ENCODE measurements around the gene RABGAP1L. TPM values are rescaled to one million over a fixed set of nuclear protein-coding genes. Genes with fewer than 3 reads are reported as not detected.
"Not testable (repeated sequence)": the region's sequence is repeated elsewhere in the genome, so short reads cannot be mapped to it uniquely, and the experiment has no call there.

The RABGAP1L gene
- total RNA-seq, 1 donor from 2014 or later: 46.0 TPM

DNA sequence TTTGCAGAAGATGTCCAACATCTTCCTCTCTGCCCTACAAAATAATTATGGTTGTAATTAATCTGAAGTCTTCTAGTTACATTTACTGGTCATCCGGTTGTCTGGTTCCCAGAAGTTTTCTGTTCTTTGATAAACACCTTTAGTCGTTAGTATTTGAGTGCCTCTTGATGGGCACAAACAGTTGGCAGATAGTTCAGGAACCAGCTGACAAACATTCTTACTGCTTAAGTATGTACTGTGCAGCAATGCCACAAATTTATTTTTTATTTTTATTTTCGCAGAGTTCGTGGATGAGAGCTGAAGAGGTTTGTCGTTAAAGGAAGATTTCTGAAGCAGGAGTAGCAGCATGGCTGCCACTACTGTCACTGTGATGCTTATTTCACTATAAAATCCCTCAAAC is 84.7 kb downstream of the RABGAP1L start:
- Histone ChIP-seq H3F3A (ENCODE audit: low read depth) (no peaks in the 10 kb centered on the region), H3K36me3 (no peaks in the 10 kb centered on the region), H3K27ac (no peak overlapping the region), H3K4me3 (no peak overlapping the region), H3K4me2 (no peak overlapping the region), H3K4me1 (no peaks in the 10 kb centered on the region), H3K79me2 (ENCODE audit: low read depth) (no peaks in the 10 kb centered on the region), H3K27me3 (no peaks in the 10 kb centered on the region), H3K9ac (no peak overlapping the region), H4K20me1 (ENCODE audit: low read depth) (no peaks in the 10 kb centered on the region), H2AFZ (replicated peaks) (no peak overlapping the region), H3K9me3 (ENCODE audit: low read depth) (no peaks in the 10 kb centered on the region)
- no peaks in the 10 kb centered on the region for H3K27me3 Mint-ChIP-seq (ENCODE audit: insufficient read depth, low read depth)
- H3K4me3 Mint-ChIP-seq: no peak overlapping the region
- peaks cover 3% of the 10 kb centered on the region for H3K4me1 Mint-ChIP-seq
- no peak for DNase-seq (ENCODE audit: low spot score)
- no peak overlapping the region for H3K27ac Mint-ChIP-seq
- H3K9me3 Mint-ChIP-seq: peaks cover 3% of the 10 kb centered on the region
- H3K36me3 Mint-ChIP-seq: peaks cover 4% of the 10 kb centered on the region
- TF ChIP-seq EZH2 (IDR thresholded peaks at IDR 0.05) (no peak), EZH2phosphoT487 (IDR thresholded peaks at IDR 0.05) (no peak)
- TF ChIP-seq, protein P1, sequence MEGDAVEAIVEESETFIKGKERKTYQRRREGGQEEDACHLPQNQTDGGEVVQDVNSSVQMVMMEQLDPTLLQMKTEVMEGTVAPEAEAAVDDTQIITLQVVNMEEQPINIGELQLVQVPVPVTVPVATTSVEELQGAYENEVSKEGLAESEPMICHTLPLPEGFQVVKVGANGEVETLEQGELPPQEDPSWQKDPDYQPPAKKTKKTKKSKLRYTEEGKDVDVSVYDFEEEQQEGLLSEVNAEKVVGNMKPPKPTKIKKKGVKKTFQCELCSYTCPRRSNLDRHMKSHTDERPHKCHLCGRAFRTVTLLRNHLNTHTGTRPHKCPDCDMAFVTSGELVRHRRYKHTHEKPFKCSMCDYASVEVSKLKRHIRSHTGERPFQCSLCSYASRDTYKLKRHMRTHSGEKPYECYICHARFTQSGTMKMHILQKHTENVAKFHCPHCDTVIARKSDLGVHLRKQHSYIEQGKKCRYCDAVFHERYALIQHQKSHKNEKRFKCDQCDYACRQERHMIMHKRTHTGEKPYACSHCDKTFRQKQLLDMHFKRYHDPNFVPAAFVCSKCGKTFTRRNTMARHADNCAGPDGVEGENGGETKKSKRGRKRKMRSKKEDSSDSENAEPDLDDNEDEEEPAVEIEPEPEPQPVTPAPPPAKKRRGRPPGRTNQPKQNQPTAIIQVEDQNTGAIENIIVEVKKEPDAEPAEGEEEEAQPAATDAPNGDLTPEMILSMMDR (IDR thresholded peaks at IDR 0.05): no peak

DNA sequence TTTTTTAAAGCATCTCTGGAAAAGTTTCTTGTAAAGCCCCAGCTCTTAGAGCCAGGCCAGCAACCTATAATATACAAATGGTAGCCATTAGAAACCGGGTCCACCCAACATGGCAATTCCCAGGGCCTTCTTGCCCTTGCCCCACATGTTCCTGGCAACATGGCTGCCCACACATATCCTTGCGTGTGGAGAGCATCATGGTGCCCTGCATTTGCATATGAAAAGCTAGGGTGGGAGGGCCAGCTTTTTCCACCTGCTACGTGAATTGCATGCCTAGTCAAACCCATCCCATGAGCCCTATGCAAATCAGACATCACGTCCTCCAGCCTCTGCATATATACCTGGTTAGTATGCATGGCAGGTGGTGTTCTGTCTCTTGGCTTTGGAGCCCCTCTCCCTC is 88.2 kb downstream of the RABGAP1L start:
- Histone ChIP-seq H3K27ac (no peak overlapping the region), H4K20me1 (ENCODE audit: low read depth) (no peaks in the 10 kb centered on the region), H3K27me3 (no peaks in the 10 kb centered on the region), H3K79me2 (ENCODE audit: low read depth) (no peaks in the 10 kb centered on the region), H3F3A (ENCODE audit: low read depth) (no peaks in the 10 kb centered on the region), H3K9ac (no peak overlapping the region), H3K4me1 (no peaks in the 10 kb centered on the region), H3K4me2 (no peak overlapping the region), H3K9me3 (ENCODE audit: low read depth) (no peaks in the 10 kb centered on the region), H3K4me3 (no peak overlapping the region), H3K36me3 (no peaks in the 10 kb centered on the region), H2AFZ (replicated peaks) (no peak overlapping the region)
- Mint-ChIP-seq H3K36me3 (peaks cover 4% of the 10 kb centered on the region), H3K4me3 (no peak overlapping the region), H3K27me3 (ENCODE audit: insufficient read depth, low read depth) (no peaks in the 10 kb centered on the region), H3K27ac (no peak overlapping the region), H3K4me1 (no peaks in the 10 kb centered on the region), H3K9me3 (no peaks in the 10 kb centered on the region)
- TF ChIP-seq EZH2phosphoT487 (IDR thresholded peaks at IDR 0.05): no peak
- no peak for TF ChIP-seq EZH2 (IDR thresholded peaks at IDR 0.05)
- TF ChIP-seq, protein P1 (IDR thresholded peaks at IDR 0.05): no peak
- no peak for DNase-seq (ENCODE audit: low spot score)

DNA sequence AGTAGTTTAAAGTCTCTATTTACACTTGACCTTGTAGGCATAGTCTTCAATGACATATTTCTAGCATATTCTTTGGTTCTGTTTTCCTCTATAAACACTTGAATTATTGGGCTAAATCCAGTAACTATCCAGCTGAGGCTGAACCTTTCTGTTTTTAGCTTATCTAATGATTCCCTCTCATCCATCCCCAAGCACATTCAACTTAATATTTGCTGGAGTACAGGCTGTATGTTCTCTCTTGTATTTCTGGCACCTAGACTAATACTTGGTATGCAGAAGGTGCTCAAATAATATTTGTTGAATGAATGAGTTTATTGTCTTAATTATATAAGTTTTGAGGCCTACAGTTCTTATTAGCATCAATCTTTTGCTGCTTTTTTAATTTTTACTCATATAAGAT is 88.7 kb downstream of the RABGAP1L start:
- H3K4me3 Mint-ChIP-seq: no peak overlapping the region
- Histone ChIP-seq H3F3A (ENCODE audit: low read depth) (no peaks in the 10 kb centered on the region), H3K79me2 (ENCODE audit: low read depth) (no peaks in the 10 kb centered on the region), H2AFZ (replicated peaks) (no peak overlapping the region), H3K9ac (no peak overlapping the region), H3K4me1 (no peaks in the 10 kb centered on the region), H3K36me3 (no peaks in the 10 kb centered on the region), H3K27ac (no peak overlapping the region), H3K4me2 (no peak overlapping the region), H4K20me1 (ENCODE audit: low read depth) (no peaks in the 10 kb centered on the region), H3K27me3 (no peaks in the 10 kb centered on the region), H3K9me3 (ENCODE audit: low read depth) (no peaks in the 10 kb centered on the region), H3K4me3 (no peak overlapping the region)
- H3K27me3 Mint-ChIP-seq (ENCODE audit: insufficient read depth, low read depth): no peaks in the 10 kb centered on the region
- TF ChIP-seq EZH2phosphoT487 (IDR thresholded peaks at IDR 0.05): no peak
- TF ChIP-seq, protein P1 (IDR thresholded peaks at IDR 0.05): no peak
- no peak for TF ChIP-seq EZH2 (IDR thresholded peaks at IDR 0.05)
- H3K4me1 Mint-ChIP-seq: no peaks in the 10 kb centered on the region
- no peak for DNase-seq (ENCODE audit: low spot score)
- H3K36me3 Mint-ChIP-seq: peaks cover 4% of the 10 kb centered on the region
- no peak overlapping the region for H3K27ac Mint-ChIP-seq
- no peaks in the 10 kb centered on the region for H3K9me3 Mint-ChIP-seq

DNA sequence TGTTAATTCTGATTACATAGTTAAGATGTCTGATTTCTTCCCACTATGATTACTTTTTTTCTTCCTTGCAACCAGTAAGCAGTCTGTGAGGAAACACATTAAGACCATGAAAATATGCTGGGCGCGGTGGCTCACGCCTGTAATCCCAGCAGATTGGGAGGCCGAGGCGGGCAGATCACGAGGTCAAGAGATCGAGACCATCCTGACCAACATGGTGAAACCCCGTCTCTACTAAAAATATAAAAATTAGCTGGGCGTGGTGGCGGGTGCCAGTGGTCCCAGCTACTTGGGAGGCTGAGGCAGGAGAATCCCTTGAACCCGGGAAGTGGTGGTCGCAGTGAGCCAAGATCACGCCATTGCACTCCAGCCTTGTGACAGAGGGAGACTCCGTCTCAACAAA is 97.1 kb downstream of the RABGAP1L start:
- not testable (repeated sequence) for H3K9me3 Mint-ChIP-seq, H3K4me1 ChIP-seq

More for the DNA sequence above, 97.1 kb downstream of the RABGAP1L start:
- not testable (repeated sequence) for H3K36me3 ChIP-seq; DNase-seq (ENCODE audit: low spot score); H3K4me3 Mint-ChIP-seq; H3K27me3 ChIP-seq; H3F3A ChIP-seq (ENCODE audit: low read depth); H4K20me1 ChIP-seq (ENCODE audit: low read depth); H3K36me3 Mint-ChIP-seq; H3K27ac Mint-ChIP-seq; H3K9ac ChIP-seq; H3K79me2 ChIP-seq (ENCODE audit: low read depth); H3K4me3 ChIP-seq; H3K4me1 Mint-ChIP-seq; H3K9me3 ChIP-seq (ENCODE audit: low read depth); H3K27me3 Mint-ChIP-seq (ENCODE audit: insufficient read depth, low read depth); H3K4me2 ChIP-seq; H3K27ac ChIP-seq; H2AFZ ChIP-seq (replicated peaks)
